Gastrocnemius medialis (tissue), 4 donors: ENCODE data around the gene MAML2.

Experiments used
- POLR2A ChIP-seq, 2 donors: fragments of 450-650 bp; IDR thresholded peaks; one replicate each; pipeline ENCODE4 v1.6.1; 2017; ENCODE audit warnings: antibody characterized with exemption in 2 of 2, mild to moderate bottlenecking in 2 of 2, moderate library complexity in 2 of 2
- TF ChIP-seq, protein P1 (sequence below), 5 experiments: fragments of 450-650 bp in 3 of 5; fragments of 200-600 bp in 2 of 5; sonication (generic) in 2 of 5; IDR thresholded peaks in 4 of 5; conservative IDR thresholded peaks in 1 of 5; 1 replicate in 4 of 5; 2 replicates in 1 of 5; pipeline ENCODE4 v1.5.1; 2016 to 2019; ENCODE audit warnings: antibody characterized with exemption in 5 of 5, mild to moderate bottlenecking in 3 of 5, moderate library complexity in 3 of 5

DNA sequence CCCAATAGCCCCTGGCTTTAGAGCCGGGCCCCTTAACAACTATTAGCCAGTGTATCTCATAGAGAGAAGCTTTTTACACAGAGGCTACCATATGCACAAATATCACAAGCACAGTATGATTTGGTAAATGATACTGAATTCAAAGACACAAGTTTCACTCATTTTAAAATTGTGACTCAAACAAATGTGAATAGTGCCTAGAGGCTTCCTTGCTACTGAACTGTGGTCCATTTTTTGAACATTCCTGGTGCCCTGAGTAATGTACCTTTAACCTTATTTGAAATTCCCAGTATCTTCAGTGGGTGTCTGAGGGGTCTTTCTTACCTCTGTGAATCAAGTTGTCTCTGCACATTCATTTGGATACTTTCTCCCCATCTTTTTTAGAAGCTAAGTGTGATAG, 156.2 kb downstream of the MAML2 start:
- TF ChIP-seq, protein P1, sequence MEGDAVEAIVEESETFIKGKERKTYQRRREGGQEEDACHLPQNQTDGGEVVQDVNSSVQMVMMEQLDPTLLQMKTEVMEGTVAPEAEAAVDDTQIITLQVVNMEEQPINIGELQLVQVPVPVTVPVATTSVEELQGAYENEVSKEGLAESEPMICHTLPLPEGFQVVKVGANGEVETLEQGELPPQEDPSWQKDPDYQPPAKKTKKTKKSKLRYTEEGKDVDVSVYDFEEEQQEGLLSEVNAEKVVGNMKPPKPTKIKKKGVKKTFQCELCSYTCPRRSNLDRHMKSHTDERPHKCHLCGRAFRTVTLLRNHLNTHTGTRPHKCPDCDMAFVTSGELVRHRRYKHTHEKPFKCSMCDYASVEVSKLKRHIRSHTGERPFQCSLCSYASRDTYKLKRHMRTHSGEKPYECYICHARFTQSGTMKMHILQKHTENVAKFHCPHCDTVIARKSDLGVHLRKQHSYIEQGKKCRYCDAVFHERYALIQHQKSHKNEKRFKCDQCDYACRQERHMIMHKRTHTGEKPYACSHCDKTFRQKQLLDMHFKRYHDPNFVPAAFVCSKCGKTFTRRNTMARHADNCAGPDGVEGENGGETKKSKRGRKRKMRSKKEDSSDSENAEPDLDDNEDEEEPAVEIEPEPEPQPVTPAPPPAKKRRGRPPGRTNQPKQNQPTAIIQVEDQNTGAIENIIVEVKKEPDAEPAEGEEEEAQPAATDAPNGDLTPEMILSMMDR (IDR thresholded peaks at IDR 0.05 in 4 of 5, conservative IDR thresholded peaks at IDR 0.05 in 1 of 5): no peak
- TF ChIP-seq POLR2A (IDR thresholded peaks at IDR 0.05): no peak
